Subcutaneous abdominal adipose tissue (tissue), 5 donors: ENCODE data around the gene TMTC3.
A peak's percentile ranks its signal among the peaks of the same experiment; 100 is the strongest.

Experiments used
- H3K27ac ChIP-seq: one replicate; pipeline ENCODE4 v1.7.0; 2013; ENCODE audit warnings: low read depth, mild to moderate bottlenecking, inconsistent platforms, low read length, moderate library complexity
- H3K27me3 ChIP-seq, 5 donors: one replicate each; pipeline ENCODE4 v1.7.0; 2013; ENCODE audit warnings: low read length in 5 of 5, inconsistent platforms in 1 of 5; ENCODE audit not compliant: control insufficient read depth in 5 of 5, insufficient read depth in 4 of 5
- H3K36me3 ChIP-seq, 5 donors: one replicate each; pipeline ENCODE4 v1.7.0; 2013; ENCODE audit warnings: low read length in 5 of 5; ENCODE audit not compliant: control insufficient read depth in 5 of 5, insufficient read depth in 5 of 5
- H3K4me1 ChIP-seq, 5 donors: one replicate each; pipeline ENCODE4 v1.7.0; 2013; ENCODE audit warnings: low read length in 5 of 5, mild to moderate bottlenecking in 3 of 5, moderate library complexity in 1 of 5; ENCODE audit not compliant: control insufficient read depth in 5 of 5, insufficient read depth in 5 of 5
- H3K4me3 ChIP-seq, 5 donors: one replicate each; pipeline ENCODE4 v1.7.0; 2013; ENCODE audit warnings: low read length in 5 of 5, low read depth in 1 of 5
- H3K9ac ChIP-seq, 5 donors: one replicate each; pipeline ENCODE4 v1.7.0; 2013; ENCODE audit warnings: low read length in 5 of 5, mild to moderate bottlenecking in 4 of 5, moderate library complexity in 3 of 5
- H3K9me3 ChIP-seq, 5 donors: one replicate each; pipeline ENCODE4 v1.7.0; 2013; ENCODE audit warnings: low read length in 5 of 5; ENCODE audit not compliant: control insufficient read depth in 5 of 5
- donor health status: healthy.
- donor health status: healthy.
- donor health status: healthy.
- donor health status: healthy.
- donor health status: healthy.

Gene TMTC3

DNA sequence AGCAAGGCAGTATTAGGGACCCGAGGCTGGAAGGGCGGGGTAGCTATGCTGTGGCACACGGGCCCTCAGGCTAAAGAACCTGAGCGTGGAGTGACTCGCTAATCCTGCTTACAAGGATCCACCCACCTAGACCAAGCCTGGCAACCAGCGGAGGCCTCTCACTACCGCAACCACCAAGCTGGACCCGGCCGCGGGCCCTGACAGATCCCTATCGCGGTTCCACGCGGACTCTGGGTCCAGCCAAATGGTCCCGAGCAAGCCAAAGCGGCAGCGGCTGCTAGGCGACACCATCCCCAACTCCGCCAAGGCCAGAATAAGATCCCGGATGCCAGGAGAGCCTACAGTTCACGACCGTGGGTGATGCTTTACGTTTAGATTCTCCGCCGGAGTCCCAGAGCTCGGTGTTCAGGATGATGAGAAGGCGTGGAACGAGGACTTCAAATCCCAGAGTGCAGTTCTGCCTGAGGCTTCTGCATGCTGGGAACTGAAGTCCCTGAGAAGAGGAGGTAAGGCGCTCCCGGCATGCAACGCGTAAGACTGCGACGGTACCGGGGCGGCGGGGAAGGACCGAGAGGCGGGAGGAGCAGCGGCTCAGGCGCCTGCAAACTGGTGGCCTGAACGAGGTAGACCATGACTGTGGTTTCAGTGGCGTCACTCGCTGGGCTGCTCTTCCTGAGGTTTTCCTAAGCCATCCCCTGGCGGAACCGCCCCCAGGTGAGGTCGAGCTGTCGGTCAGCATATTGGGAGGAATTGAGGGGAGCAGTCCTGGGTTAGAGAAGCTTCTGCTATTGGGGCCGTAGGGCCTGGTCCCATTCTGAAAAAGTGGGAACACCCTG, at the start of gene TMTC3, which contains the start of gene CEP290:
Gene TMTC3, plus strand, starts transcription at position 534 of the 836 bp plus-strand sequence. CDS start 6,009 bp downstream, outside the sequence.
Gene CEP290, minus strand, starts transcription at position 315 of the 836 bp plus-strand sequence. CDS start 781 bp downstream, outside the sequence.
- peak within 1 kb of the TSS; percentile 84 to 99 (median 97) for H3K4me3 ChIP-seq
- peaks cover 5 to 19% (median 17%) of the 10 kb centered on the region in 5 donors for H3K4me1 ChIP-seq
- H3K9ac ChIP-seq, result peak within 1 kb of the TSS; percentile 76 to 96 (median 83)
- no peaks in the 10 kb centered on the region for H3K9me3 ChIP-seq
- H3K27me3 ChIP-seq, result peaks cover 0 to 4% (median 0%) of the 10 kb centered on the region in 5 donors
- H3K36me3 ChIP-seq, result peaks cover 0 to 14% (median 5%) of the 10 kb centered on the region in 5 donors
- peak within 1 kb of the TSS; percentile 84 for H3K27ac ChIP-seq

GRCh38 chr12:88092771-88093170, 49.3 kb upstream of the TMTC3 start:
- Histone ChIP-seq H3K27ac (no peak overlapping the region), H3K9ac (no peak overlapping the region), H3K9me3 (no peaks in the 10 kb centered on the region), H3K36me3 (peaks cover 10 to 27% (median 12%) of the 10 kb centered on the region in 5 donors), H3K4me1 (no peaks in the 10 kb centered on the region), H3K4me3 (no peak overlapping the region), H3K27me3 (no peaks in the 10 kb centered on the region)

DNA sequence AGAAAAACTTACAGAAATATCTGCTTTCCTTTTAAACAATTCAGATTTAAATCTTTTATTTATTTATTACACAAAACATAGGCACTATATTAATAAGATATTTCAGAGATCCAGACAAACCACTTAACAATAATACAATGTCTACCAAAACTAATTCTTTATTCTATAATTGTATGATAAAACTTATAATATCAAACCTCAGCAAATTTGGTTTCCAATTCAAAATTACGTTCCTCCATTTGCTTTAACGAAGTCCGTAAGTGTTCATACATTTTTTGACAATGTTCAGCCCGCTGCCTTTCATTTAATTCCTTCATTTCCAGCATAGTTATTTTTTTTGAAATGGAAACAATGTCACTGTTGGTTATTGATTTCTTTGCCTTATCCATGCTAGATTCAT, 48.5 kb upstream of the TMTC3 start:
- H3K36me3 ChIP-seq, result peaks cover 11 to 30% (median 13%) of the 10 kb centered on the region in 5 donors

GRCh38 chr12:88108021-88108420, 34.1 kb upstream of the TMTC3 start:
- peaks cover 6 to 30% (median 25%) of the 10 kb centered on the region in 5 donors for H3K36me3 ChIP-seq

More for the DNA sequence above, 48.5 kb upstream of the TMTC3 start:
- Histone ChIP-seq H3K4me1 (no peaks in the 10 kb centered on the region), H3K27ac (no peak overlapping the region), H3K27me3 (no peaks in the 10 kb centered on the region), H3K9me3 (no peaks in the 10 kb centered on the region), H3K4me3 (no peak overlapping the region), H3K9ac (no peak overlapping the region)

GRCh38 chr12:88111074-88111652, 30.9 kb upstream of the TMTC3 start:
- H3K27ac ChIP-seq, result no peak overlapping the region
- peak overlapping the region in 3 of 5 donors; percentile 12 to 62 (median 51) for H3K9ac ChIP-seq
- H3K4me3 ChIP-seq, result peak overlapping the region in 2 of 5 donors; percentile 16 to 56
- no peaks in the 10 kb centered on the region for H3K9me3 ChIP-seq
- H3K36me3 ChIP-seq, result peaks cover 10 to 40% (median 22%) of the 10 kb centered on the region in 5 donors
- H3K4me1 ChIP-seq, result peaks cover 0 to 3% (median 0%) of the 10 kb centered on the region in 5 donors
- H3K27me3 ChIP-seq, result no peaks in the 10 kb centered on the region

More at GRCh38 chr12:88108021-88108420, 34.1 kb upstream of the TMTC3 start:
- H3K9ac ChIP-seq, result no peak overlapping the region
- no peak overlapping the region for H3K27ac ChIP-seq
- no peaks in the 10 kb centered on the region for H3K9me3 ChIP-seq
- H3K4me1 ChIP-seq, result peaks cover 0 to 3% (median 0%) of the 10 kb centered on the region in 5 donors
- no peaks in the 10 kb centered on the region for H3K27me3 ChIP-seq
- no peak overlapping the region for H3K4me3 ChIP-seq

GRCh38 chr12:88113871-88114270, 28.2 kb upstream of the TMTC3 start:
- no peaks in the 10 kb centered on the region for H3K9me3 ChIP-seq
- H3K36me3 ChIP-seq, result peaks cover 8 to 44% (median 19%) of the 10 kb centered on the region in 5 donors
- no peak overlapping the region for H3K9ac ChIP-seq
- no peak overlapping the region for H3K27ac ChIP-seq
- no peak overlapping the region for H3K4me3 ChIP-seq
- peaks cover 0 to 3% (median 0%) of the 10 kb centered on the region in 5 donors for H3K4me1 ChIP-seq
- no peaks in the 10 kb centered on the region for H3K27me3 ChIP-seq

- Histone ChIP-seq H3K27ac (no peak overlapping the region), H3K36me3 (peaks cover 4 to 42% (median 17%) of the 10 kb centered on the region in 5 donors), H3K9me3 (no peaks in the 10 kb centered on the region), H3K27me3 (no peaks in the 10 kb centered on the region), H3K4me3 (no peak overlapping the region), H3K9ac (no peak overlapping the region), H3K4me1 (no peaks in the 10 kb centered on the region)
These were observed 19.4 kb upstream of the TMTC3 start for GRCh38 chr12:88122666-88123065.

DNA sequence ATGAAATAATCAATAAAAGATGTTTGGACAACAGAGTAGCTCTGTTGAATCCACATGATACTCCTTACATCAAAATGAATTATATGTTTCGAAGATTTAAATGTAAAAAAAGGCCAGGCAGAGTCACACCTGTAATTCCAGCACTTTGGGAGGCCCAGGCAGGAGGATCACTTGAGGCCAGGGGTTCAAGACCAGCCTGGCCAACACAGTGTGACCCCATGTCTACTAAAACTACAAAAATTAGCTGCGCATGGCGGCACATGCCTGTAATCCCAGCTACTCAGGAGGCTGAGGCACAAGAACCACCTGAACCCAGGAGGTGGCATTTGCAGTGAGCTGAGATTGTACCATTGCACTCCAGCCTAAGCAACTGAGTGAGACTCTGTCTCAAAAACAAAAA, 15.0 kb upstream of the TMTC3 start:
- Histone ChIP-seq H3K4me3 (no peak overlapping the region), H3K4me1 (no peaks in the 10 kb centered on the region), H3K9me3 (no peaks in the 10 kb centered on the region), H3K9ac (no peak overlapping the region), H3K27me3 (no peaks in the 10 kb centered on the region), H3K36me3 (peaks cover 5 to 36% (median 12%) of the 10 kb centered on the region in 5 donors), H3K27ac (no peak overlapping the region)

- H3K4me1 ChIP-seq, result peaks cover 0 to 4% (median 0%) of the 10 kb centered on the region in 5 donors
- peaks cover 0 to 31% (median 7%) of the 10 kb centered on the region in 5 donors for H3K36me3 ChIP-seq
- no peaks in the 10 kb centered on the region for H3K9me3 ChIP-seq
- no peak overlapping the region for H3K27ac ChIP-seq
- no peak overlapping the region for H3K4me3 ChIP-seq
- no peaks in the 10 kb centered on the region for H3K27me3 ChIP-seq
- H3K9ac ChIP-seq, result no peak overlapping the region
These were observed 14.3 kb upstream of the TMTC3 start for GRCh38 chr12:88127855-88128254.

- H3K27ac ChIP-seq, result no peak overlapping the region
- H3K4me1 ChIP-seq, result peaks cover 0 to 4% (median 0%) of the 10 kb centered on the region in 5 donors
- peaks cover 6 to 37% (median 9%) of the 10 kb centered on the region in 5 donors for H3K36me3 ChIP-seq
- no peaks in the 10 kb centered on the region for H3K9me3 ChIP-seq
- H3K4me3 ChIP-seq, result no peak overlapping the region
- no peaks in the 10 kb centered on the region for H3K27me3 ChIP-seq
- H3K9ac ChIP-seq, result no peak overlapping the region
These were observed 9.7 kb upstream of the TMTC3 start for GRCh38 chr12:88132392-88132791.
